PFSK-1 (cell line): ENCODE measurements around the gene PCDHGA4.

ENCODE experiments used
- FOXP2 ChIP-seq: optimal IDR thresholded peaks from 2 replicates; pipeline ENCODE3; 2011; ENCODE audit warnings: borderline replicate concordance, control low read depth, inconsistent platforms; ENCODE audit not compliant: insufficient read depth; ENCODE audit errors: extremely low read length, extremely low read depth
- POLR2AphosphoS5 ChIP-seq: IDR thresholded peaks from 2 replicates; pipeline ENCODE4 v1.6.1; 2012; ENCODE audit warnings: low read depth, mild to moderate bottlenecking, control low read depth, low read length, moderate library complexity
- SIN3A ChIP-seq: IDR thresholded peaks from 2 replicates; pipeline ENCODE4 v1.6.1; 2012; ENCODE audit warnings: mild to moderate bottlenecking, low read length, moderate library complexity, borderline replicate concordance; ENCODE audit not compliant: insufficient read depth
- TAF1 ChIP-seq: IDR thresholded peaks from 2 replicates; pipeline ENCODE4 v1.6.1; 2012; ENCODE audit warnings: low read length, control low read depth, borderline replicate concordance; ENCODE audit not compliant: insufficient read depth
- TF ChIP-seq, protein P1 (sequence below), 2 experiments: IDR thresholded peaks; 2 replicates each; pipeline versions ENCODE4 v1.6.1 to v1.8.0; 2011 to 2012; ENCODE audit warnings: low read depth in 2 of 2, low read length in 2 of 2, control low read depth in 1 of 2, inconsistent platforms in 1 of 2, mild to moderate bottlenecking in 1 of 2, moderate library complexity in 1 of 2; ENCODE audit not compliant: insufficient read depth in 1 of 2

DNA sequence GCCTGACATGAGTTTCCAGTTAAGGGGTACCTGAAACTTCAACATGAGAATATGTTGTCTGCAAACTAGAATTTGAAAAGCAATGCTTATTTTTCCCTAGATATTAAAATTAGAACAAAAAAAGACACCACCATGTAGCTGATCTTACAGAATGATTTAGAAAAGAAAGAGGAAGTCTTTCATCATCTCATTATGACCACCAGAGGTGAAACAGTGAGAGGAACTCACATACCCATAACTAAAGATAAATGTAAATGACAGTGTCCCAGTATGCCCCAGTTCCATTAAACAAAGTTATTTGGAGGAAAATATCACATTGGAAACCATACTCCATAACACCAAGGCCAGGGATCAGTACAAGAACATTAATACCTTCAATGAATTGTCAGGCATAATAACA lies 41.1 kb upstream of the PCDHGA4 start:
- no peak for TF ChIP-seq POLR2AphosphoS5
- no peak for TF ChIP-seq TAF1
- TF ChIP-seq, protein P1, sequence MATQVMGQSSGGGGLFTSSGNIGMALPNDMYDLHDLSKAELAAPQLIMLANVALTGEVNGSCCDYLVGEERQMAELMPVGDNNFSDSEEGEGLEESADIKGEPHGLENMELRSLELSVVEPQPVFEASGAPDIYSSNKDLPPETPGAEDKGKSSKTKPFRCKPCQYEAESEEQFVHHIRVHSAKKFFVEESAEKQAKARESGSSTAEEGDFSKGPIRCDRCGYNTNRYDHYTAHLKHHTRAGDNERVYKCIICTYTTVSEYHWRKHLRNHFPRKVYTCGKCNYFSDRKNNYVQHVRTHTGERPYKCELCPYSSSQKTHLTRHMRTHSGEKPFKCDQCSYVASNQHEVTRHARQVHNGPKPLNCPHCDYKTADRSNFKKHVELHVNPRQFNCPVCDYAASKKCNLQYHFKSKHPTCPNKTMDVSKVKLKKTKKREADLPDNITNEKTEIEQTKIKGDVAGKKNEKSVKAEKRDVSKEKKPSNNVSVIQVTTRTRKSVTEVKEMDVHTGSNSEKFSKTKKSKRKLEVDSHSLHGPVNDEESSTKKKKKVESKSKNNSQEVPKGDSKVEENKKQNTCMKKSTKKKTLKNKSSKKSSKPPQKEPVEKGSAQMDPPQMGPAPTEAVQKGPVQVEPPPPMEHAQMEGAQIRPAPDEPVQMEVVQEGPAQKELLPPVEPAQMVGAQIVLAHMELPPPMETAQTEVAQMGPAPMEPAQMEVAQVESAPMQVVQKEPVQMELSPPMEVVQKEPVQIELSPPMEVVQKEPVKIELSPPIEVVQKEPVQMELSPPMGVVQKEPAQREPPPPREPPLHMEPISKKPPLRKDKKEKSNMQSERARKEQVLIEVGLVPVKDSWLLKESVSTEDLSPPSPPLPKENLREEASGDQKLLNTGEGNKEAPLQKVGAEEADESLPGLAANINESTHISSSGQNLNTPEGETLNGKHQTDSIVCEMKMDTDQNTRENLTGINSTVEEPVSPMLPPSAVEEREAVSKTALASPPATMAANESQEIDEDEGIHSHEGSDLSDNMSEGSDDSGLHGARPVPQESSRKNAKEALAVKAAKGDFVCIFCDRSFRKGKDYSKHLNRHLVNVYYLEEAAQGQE (IDR thresholded peaks at IDR 0.05; ENCODE audit: insufficient read depth in 1 of 2, low read depth in 2 of 2, low read length in 2 of 2), result no peak
- TF ChIP-seq SIN3A, result no peak
- TF ChIP-seq FOXP2, result no peak
